HG02938 (cell line): ENCODE measurements around the gene RAB37.

Source experiments
- ATAC-seq: cut with Tn5 transposase; IDR thresholded peaks from one replicate; pipeline ENCODE4 v1.9.1; 2021; ENCODE audit warnings: mild to moderate bottlenecking, moderate library complexity; ENCODE audit not compliant: unreplicated experiment

The RAB37 gene

GRCh38 chr17:74728033-74728701, 8.9 kb upstream of the RAB37 start:
- no peak for ATAC-seq

GRCh38 chr17:74728702-74729075, 8.4 kb upstream of the RAB37 start:
- ATAC-seq: no peak

GRCh38 chr17:74729368-74729767, 7.7 kb upstream of the RAB37 start:
- no peak for ATAC-seq

- no peak for ATAC-seq
These were observed 7.2 kb upstream of the RAB37 start for GRCh38 chr17:74729866-74730265.

GRCh38 chr17:74730491-74731346, 6.3 kb upstream of the RAB37 start:
- no peak for ATAC-seq

- ATAC-seq: no peak
These were observed 5.8 kb upstream of the RAB37 start for GRCh38 chr17:74731347-74731605.

GRCh38 chr17:74732042-74732867, 4.8 kb upstream of the RAB37 start:
- no peak for ATAC-seq

GRCh38 chr17:74733365-74734122, 3.5 kb upstream of the RAB37 start:
- no peak for ATAC-seq

GRCh38 chr17:74734256-74734655, 2.8 kb upstream of the RAB37 start:
- ATAC-seq: no peak

- no peak for ATAC-seq
These were observed 419 bp downstream of the RAB37 start for GRCh38 chr17:74737299-74738050.

- ATAC-seq: no peak
These were observed 1.3 kb downstream of the RAB37 start for GRCh38 chr17:74738051-74738996.

GRCh38 chr17:74739227-74739831, 2.3 kb downstream of the RAB37 start:
- no peak for ATAC-seq

GRCh38 chr17:74740173-74740572, 3.1 kb downstream of the RAB37 start:
- no peak for ATAC-seq

GRCh38 chr17:74740641-74741387, 3.8 kb downstream of the RAB37 start:
- no peak for ATAC-seq

GRCh38 chr17:74742153-74742515, 5.1 kb downstream of the RAB37 start:
- ATAC-seq: no peak

- no peak for ATAC-seq
These were observed 6.0 kb downstream of the RAB37 start for GRCh38 chr17:74742978-74743545.

- ATAC-seq: no peak
These were observed 6.7 kb downstream of the RAB37 start for GRCh38 chr17:74743755-74744154.

GRCh38 chr17:74744349-74744713, 7.3 kb downstream of the RAB37 start:
- ATAC-seq: no peak
